HEK293 (cell line): ENCODE results near the gene GALNT2.
A peak's percentile ranks its signal among the peaks of the same experiment; 100 is the strongest.

Experiments used
- GLIS2 ChIP-seq: fragments of 450-650 bp; formaldehyde crosslinking; IDR thresholded peaks from 2 replicates; pipeline ENCODE4 v1.5.1; 2016; ENCODE audit warnings: missing biosample characterization, missing genetic modification characterization
- KLF10 ChIP-seq: fragments of 450-650 bp; IDR thresholded peaks from 2 replicates; pipeline ENCODE4 v1.5.1; 2018; ENCODE audit warnings: missing biosample characterization, mild to moderate bottlenecking, missing genetic modification characterization
- MZF1 ChIP-seq: fragments of 450-650 bp; formaldehyde crosslinking; IDR thresholded peaks from 2 replicates; pipeline ENCODE4 v1.5.1; 2017; ENCODE audit warnings: missing biosample characterization, missing genetic modification characterization, borderline replicate concordance
- OSR2 ChIP-seq: fragments of 450-650 bp; formaldehyde crosslinking; IDR thresholded peaks from 2 replicates; pipeline ENCODE4 v1.5.1; 2016; ENCODE audit warnings: missing biosample characterization, missing genetic modification characterization
- SP3 ChIP-seq: fragments of 450-650 bp; formaldehyde crosslinking; IDR thresholded peaks from 2 replicates; pipeline ENCODE4 v1.5.1; 2016; ENCODE audit warnings: missing biosample characterization, missing genetic modification characterization
- ZBTB7A ChIP-seq: fragments of 450-650 bp; formaldehyde crosslinking; IDR thresholded peaks from 2 replicates; pipeline ENCODE4 v1.5.1; 2016; ENCODE audit warnings: low read depth, missing biosample characterization, missing genetic modification characterization
- ZBTB8A ChIP-seq: fragments of 450-650 bp; formaldehyde crosslinking; IDR thresholded peaks from 2 replicates; pipeline ENCODE4 v1.5.1; 2016; ENCODE audit warnings: missing biosample characterization, missing genetic modification characterization
- ZNF2 ChIP-seq: fragments of 450-650 bp; formaldehyde crosslinking; IDR thresholded peaks from 2 replicates; pipeline ENCODE4 v1.5.1; 2016; ENCODE audit warnings: missing biosample characterization, missing genetic modification characterization
- ZNF23 ChIP-seq: fragments of 450-650 bp; formaldehyde crosslinking; IDR thresholded peaks from 2 replicates; pipeline ENCODE4 v1.5.1; 2016; ENCODE audit warnings: missing biosample characterization, missing genetic modification characterization, borderline replicate concordance
- ZNF324 ChIP-seq: fragments of 450-650 bp; formaldehyde crosslinking; IDR thresholded peaks from 2 replicates; pipeline ENCODE4 v1.5.1; 2016; ENCODE audit warnings: missing biosample characterization, missing genetic modification characterization
- ZNF341 ChIP-seq: fragments of 450-650 bp; formaldehyde crosslinking; IDR thresholded peaks from 2 replicates; pipeline ENCODE4; 2016; ENCODE audit warnings: low read depth, missing biosample characterization, missing genetic modification characterization
- ZNF37A ChIP-seq: fragments of 450-650 bp; IDR thresholded peaks from 2 replicates; pipeline ENCODE4 v1.5.1; 2018; ENCODE audit warnings: missing biosample characterization, missing genetic modification characterization
- ZNF518A ChIP-seq: fragments of 450-650 bp; formaldehyde crosslinking; conservative IDR thresholded peaks from 2 replicates; pipeline ENCODE4 v1.5.1; 2016; ENCODE audit warnings: low read depth, missing biosample characterization, missing genetic modification characterization
- ZNF548 ChIP-seq: fragments of 450-650 bp; formaldehyde crosslinking; IDR thresholded peaks from 2 replicates; pipeline ENCODE4 v1.5.1; 2016; ENCODE audit warnings: missing biosample characterization, missing genetic modification characterization
- ZNF623 ChIP-seq: fragments of 450-650 bp; formaldehyde crosslinking; IDR thresholded peaks from 2 replicates; pipeline ENCODE4 v1.5.1; 2016; ENCODE audit warnings: missing biosample characterization, missing genetic modification characterization
- ZNF645 ChIP-seq: fragments of 450-650 bp; formaldehyde crosslinking; IDR thresholded peaks from 2 replicates; pipeline ENCODE4; 2016; ENCODE audit warnings: missing biosample characterization, missing genetic modification characterization
- ZNF658 ChIP-seq: fragments of 450-650 bp; formaldehyde crosslinking; IDR thresholded peaks from 2 replicates; pipeline ENCODE4; 2016; ENCODE audit warnings: missing biosample characterization, missing genetic modification characterization
- ZNF664 ChIP-seq: fragments of 450-650 bp; formaldehyde crosslinking; IDR thresholded peaks from 2 replicates; pipeline ENCODE4 v1.5.1; 2016; ENCODE audit warnings: missing biosample characterization, missing genetic modification characterization
- ZNF76 ChIP-seq: fragments of 450-650 bp; formaldehyde crosslinking; IDR thresholded peaks from 2 replicates; pipeline ENCODE4; 2016; ENCODE audit warnings: low read depth, missing biosample characterization, missing genetic modification characterization, borderline replicate concordance
- ZNF792 ChIP-seq: fragments of 450-650 bp; formaldehyde crosslinking; IDR thresholded peaks from 2 replicates; pipeline ENCODE4 v1.5.1; 2016; ENCODE audit warnings: missing biosample characterization, missing genetic modification characterization
- ZSCAN16 ChIP-seq: fragments of 450-650 bp; formaldehyde crosslinking; IDR thresholded peaks from 2 replicates; pipeline ENCODE4 v1.5.1; 2016; ENCODE audit warnings: missing biosample characterization, missing genetic modification characterization
- TF ChIP-seq, protein P1 (sequence below): fragments of 450-650 bp; formaldehyde crosslinking; conservative IDR thresholded peaks from 2 replicates; pipeline ENCODE4 v1.5.1; 2016; ENCODE audit warnings: low read depth, missing biosample characterization, missing genetic modification characterization
- TF ChIP-seq, protein P2 (sequence below): fragments of 450-650 bp; formaldehyde crosslinking; IDR thresholded peaks from 2 replicates; pipeline ENCODE4 v1.5.1; 2017; ENCODE audit warnings: missing biosample characterization, missing genetic modification characterization
- TF ChIP-seq, protein P3 (sequence below): fragments of 450-650 bp; formaldehyde crosslinking; optimal IDR thresholded peaks from 2 replicates; pipeline ENCODE3; 2016; ENCODE audit warnings: missing biosample characterization, mild to moderate bottlenecking, missing genetic modification characterization
- TF ChIP-seq, protein P4 (sequence below): fragments of 450-650 bp; formaldehyde crosslinking; IDR thresholded peaks from 2 replicates; pipeline ENCODE4 v1.5.0; 2017; ENCODE audit warnings: missing biosample characterization, missing genetic modification characterization, borderline replicate concordance

GALNT2 gene

GRCh38 chr1:230073371-230074035 is 6.5 kb downstream of the GALNT2 start (continued):
- TF ChIP-seq, protein P1, sequence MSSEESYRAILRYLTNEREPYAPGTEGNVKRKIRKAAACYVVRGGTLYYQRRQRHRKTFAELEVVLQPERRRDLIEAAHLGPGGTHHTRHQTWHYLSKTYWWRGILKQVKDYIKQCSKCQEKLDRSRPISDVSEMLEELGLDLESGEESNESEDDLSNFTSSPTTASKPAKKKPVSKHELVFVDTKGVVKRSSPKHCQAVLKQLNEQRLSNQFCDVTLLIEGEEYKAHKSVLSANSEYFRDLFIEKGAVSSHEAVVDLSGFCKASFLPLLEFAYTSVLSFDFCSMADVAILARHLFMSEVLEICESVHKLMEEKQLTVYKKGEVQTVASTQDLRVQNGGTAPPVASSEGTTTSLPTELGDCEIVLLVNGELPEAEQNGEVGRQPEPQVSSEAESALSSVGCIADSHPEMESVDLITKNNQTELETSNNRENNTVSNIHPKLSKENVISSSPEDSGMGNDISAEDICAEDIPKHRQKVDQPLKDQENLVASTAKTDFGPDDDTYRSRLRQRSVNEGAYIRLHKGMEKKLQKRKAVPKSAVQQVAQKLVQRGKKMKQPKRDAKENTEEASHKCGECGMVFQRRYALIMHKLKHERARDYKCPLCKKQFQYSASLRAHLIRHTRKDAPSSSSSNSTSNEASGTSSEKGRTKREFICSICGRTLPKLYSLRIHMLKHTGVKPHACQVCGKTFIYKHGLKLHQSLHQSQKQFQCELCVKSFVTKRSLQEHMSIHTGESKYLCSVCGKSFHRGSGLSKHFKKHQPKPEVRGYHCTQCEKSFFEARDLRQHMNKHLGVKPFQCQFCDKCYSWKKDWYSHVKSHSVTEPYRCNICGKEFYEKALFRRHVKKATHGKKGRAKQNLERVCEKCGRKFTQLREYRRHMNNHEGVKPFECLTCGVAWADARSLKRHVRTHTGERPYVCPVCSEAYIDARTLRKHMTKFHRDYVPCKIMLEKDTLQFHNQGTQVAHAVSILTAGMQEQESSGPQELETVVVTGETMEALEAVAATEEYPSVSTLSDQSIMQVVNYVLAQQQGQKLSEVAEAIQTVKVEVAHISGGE (tag by site-specific recombination), result no peak
- TF ChIP-seq ZNF23 (tag by site-specific recombination) (no peak), ZNF2 (tag by site-specific recombination) (no peak), ZNF37A (tag by site-specific recombination) (no peak), ZBTB7A (tag by site-specific recombination) (no peak), ZNF664 (tag by site-specific recombination) (no peak), ZNF623 (no peak), ZNF518A (no peak), ZNF341 (tag by site-specific recombination) (no peak), ZNF324 (tag by site-specific recombination) (no peak), MZF1 (tag by site-specific recombination) (no peak), KLF10 (tag by site-specific recombination) (no peak), ZSCAN16 (tag by site-specific recombination) (no peak), ZNF645 (tag by site-specific recombination) (no peak), ZNF76 (tag by site-specific recombination) (no peak), ZNF658 (no peak), SP3 (tag by site-specific recombination) (no peak), OSR2 (peak; percentile 67), GLIS2 (tag by site-specific recombination) (no peak), ZBTB8A (tag by site-specific recombination) (0 out of 2 replicates have a peak, but pooled peaks have one; percentile 24), ZNF792 (tag by site-specific recombination) (no peak), ZNF548 (tag by site-specific recombination) (no peak)
- TF ChIP-seq, protein P2, sequence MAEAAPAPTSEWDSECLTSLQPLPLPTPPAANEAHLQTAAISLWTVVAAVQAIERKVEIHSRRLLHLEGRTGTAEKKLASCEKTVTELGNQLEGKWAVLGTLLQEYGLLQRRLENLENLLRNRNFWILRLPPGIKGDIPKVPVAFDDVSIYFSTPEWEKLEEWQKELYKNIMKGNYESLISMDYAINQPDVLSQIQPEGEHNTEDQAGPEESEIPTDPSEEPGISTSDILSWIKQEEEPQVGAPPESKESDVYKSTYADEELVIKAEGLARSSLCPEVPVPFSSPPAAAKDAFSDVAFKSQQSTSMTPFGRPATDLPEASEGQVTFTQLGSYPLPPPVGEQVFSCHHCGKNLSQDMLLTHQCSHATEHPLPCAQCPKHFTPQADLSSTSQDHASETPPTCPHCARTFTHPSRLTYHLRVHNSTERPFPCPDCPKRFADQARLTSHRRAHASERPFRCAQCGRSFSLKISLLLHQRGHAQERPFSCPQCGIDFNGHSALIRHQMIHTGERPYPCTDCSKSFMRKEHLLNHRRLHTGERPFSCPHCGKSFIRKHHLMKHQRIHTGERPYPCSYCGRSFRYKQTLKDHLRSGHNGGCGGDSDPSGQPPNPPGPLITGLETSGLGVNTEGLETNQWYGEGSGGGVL (tag by site-specific recombination), result no peak
- TF ChIP-seq, protein P3, sequence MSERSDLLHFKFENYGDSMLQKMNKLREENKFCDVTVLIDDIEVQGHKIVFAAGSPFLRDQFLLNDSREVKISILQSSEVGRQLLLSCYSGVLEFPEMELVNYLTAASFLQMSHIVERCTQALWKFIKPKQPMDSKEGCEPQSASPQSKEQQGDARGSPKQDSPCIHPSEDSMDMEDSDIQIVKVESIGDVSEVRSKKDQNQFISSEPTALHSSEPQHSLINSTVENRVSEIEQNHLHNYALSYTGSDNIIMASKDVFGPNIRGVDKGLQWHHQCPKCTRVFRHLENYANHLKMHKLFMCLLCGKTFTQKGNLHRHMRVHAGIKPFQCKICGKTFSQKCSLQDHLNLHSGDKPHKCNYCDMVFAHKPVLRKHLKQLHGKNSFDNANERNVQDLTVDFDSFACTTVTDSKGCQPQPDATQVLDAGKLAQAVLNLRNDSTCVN (tag by site-specific recombination), result no peak
- TF ChIP-seq, protein P4, sequence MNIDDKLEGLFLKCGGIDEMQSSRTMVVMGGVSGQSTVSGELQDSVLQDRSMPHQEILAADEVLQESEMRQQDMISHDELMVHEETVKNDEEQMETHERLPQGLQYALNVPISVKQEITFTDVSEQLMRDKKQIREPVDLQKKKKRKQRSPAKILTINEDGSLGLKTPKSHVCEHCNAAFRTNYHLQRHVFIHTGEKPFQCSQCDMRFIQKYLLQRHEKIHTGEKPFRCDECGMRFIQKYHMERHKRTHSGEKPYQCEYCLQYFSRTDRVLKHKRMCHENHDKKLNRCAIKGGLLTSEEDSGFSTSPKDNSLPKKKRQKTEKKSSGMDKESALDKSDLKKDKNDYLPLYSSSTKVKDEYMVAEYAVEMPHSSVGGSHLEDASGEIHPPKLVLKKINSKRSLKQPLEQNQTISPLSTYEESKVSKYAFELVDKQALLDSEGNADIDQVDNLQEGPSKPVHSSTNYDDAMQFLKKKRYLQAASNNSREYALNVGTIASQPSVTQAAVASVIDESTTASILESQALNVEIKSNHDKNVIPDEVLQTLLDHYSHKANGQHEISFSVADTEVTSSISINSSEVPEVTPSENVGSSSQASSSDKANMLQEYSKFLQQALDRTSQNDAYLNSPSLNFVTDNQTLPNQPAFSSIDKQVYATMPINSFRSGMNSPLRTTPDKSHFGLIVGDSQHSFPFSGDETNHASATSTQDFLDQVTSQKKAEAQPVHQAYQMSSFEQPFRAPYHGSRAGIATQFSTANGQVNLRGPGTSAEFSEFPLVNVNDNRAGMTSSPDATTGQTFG (tag by site-specific recombination), result no peak
